Lung (tissue), 12 donors: ENCODE measurements around the gene MCF2L2. TPM values are rescaled to one million over a fixed set of nuclear protein-coding genes. Genes with fewer than 3 reads are reported as not detected.

Experiments
- ATAC-seq: fragments of 200-7000 bp; cut with Tn5 transposase; one replicate; pipeline ENCODE4 v1.9.1; 2020; ENCODE audit warnings: moderate number of reproducible peaks; ENCODE audit not compliant: insufficient read depth, low FRiP score
- DNase-seq, 3 donors: peaks; one replicate each; pipeline ENCODE4 v3.0.0-alpha.2; 2013 to 2017
- H3K27ac ChIP-seq, 2 donors: one replicate each; pipeline ENCODE4 v1.5.1; 2013; ENCODE audit warnings: mild to moderate bottlenecking in 2 of 2, moderate library complexity in 2 of 2, control low read depth in 1 of 2, inconsistent platforms in 1 of 2, low read depth in 1 of 2, low read length in 1 of 2
- H3K27me3 ChIP-seq, 3 donors: one replicate each; pipeline ENCODE4 v1.5.1; 2013; ENCODE audit warnings: low read length in 2 of 3; ENCODE audit not compliant: control insufficient read depth in 3 of 3, insufficient read depth in 3 of 3
- H3K36me3 ChIP-seq, 4 donors: one replicate each; pipeline ENCODE4 v1.5.1; 2013; ENCODE audit warnings: low read length in 4 of 4, mild to moderate bottlenecking in 1 of 4, moderate library complexity in 1 of 4; ENCODE audit not compliant: control insufficient read depth in 4 of 4, insufficient read depth in 4 of 4
- H3K4me1 ChIP-seq, 5 donors: one replicate each; pipeline ENCODE4 v1.5.1; 2013; ENCODE audit warnings: low read length in 5 of 5, mild to moderate bottlenecking in 2 of 5, moderate library complexity in 1 of 5; ENCODE audit not compliant: control insufficient read depth in 5 of 5, insufficient read depth in 5 of 5
- H3K4me3 ChIP-seq: one replicate; pipeline ENCODE4 v1.5.1; 2013; ENCODE audit warnings: mild to moderate bottlenecking, control low read depth, moderate library complexity
- H3K9ac ChIP-seq, 2 donors: one replicate each; pipeline ENCODE4 v1.5.1; 2013; ENCODE audit warnings: low read length in 2 of 2, control low read depth in 1 of 2; ENCODE audit not compliant: insufficient read depth in 1 of 2
- H3K9me3 ChIP-seq, 4 donors: one replicate each; pipeline ENCODE4 v1.5.1; 2013; ENCODE audit warnings: low read length in 3 of 4, mild to moderate bottlenecking in 1 of 4, moderate library complexity in 1 of 4; ENCODE audit not compliant: control insufficient read depth in 4 of 4, insufficient read depth in 3 of 4
- CTCF ChIP-seq: IDR thresholded peaks from 2 replicates; pipeline ENCODE4 v1.5.1; 2012; ENCODE audit warnings: mild to moderate bottlenecking; ENCODE audit errors: control extremely low read depth, extremely low read depth
- WGBS, 2 donors: extraction: QIAGEN DNeasy Blood & Tissue Kit; methylation state at CpG; one replicate each; pipeline ENCODE4 v1.1.7; 2013; 5-methylcytosine and 5-hydroxymethylcytosine counted together
- polyA plus RNA-seq, 2 donors: library from polyadenylated mRNA; stranded (reverse); fragments of 200-250 nt; gene quantifications; one replicate each; pipeline ENCODE4 v1.2.1, GENCODE V29; 2013
- total RNA-seq, 2 donors: library from RNA; depleted of rRNA in 1 of 2; stranded (reverse); fragments of >200 nt in 1 of 2; gene quantifications; one replicate each; pipeline ENCODE4 v1.2.1, GENCODE V29; 2014 to 2021
- donor health status: control.
- donor health status: control.
- donor health status: Bipolar disorder and iron deficiency.
- donor health status: healthy.
- donor health status: DM: yes; HTN: yes; CAD: no.

The MCF2L2 gene
- total and polyA plus RNA-seq, 4 donors: 0.26 to 1.7 (median 1.0) TPM

GRCh38 chr3:183338520-183338919, 89.9 kb downstream of the MCF2L2 start:
- H3K9ac ChIP-seq: no peak overlapping the region
- no peak for TF ChIP-seq CTCF

GRCh38 chr3:183332487-183332886, 95.9 kb downstream of the MCF2L2 start:
- no peak for ATAC-seq
- Histone ChIP-seq H3K4me1 (no peaks in the 10 kb centered on the region), H3K27me3 (no peaks in the 10 kb centered on the region), H3K9me3 (no peaks in the 10 kb centered on the region), H3K4me3 (no peak overlapping the region), H3K36me3 (no peaks in the 10 kb centered on the region), H3K27ac (no peak overlapping the region), H3K9ac (no peak overlapping the region)
- no peak for TF ChIP-seq CTCF
- DNase-seq: no peak
- 82 to 88% methylated on average over 8 of the region's 8 CpGs for WGBS, 2 donors

More at GRCh38 chr3:183338520-183338919, 89.9 kb downstream of the MCF2L2 start:
- no peak for DNase-seq
- Histone ChIP-seq H3K27me3 (no peaks in the 10 kb centered on the region), H3K27ac (no peak overlapping the region), H3K4me1 (no peaks in the 10 kb centered on the region), H3K4me3 (no peak overlapping the region), H3K36me3 (no peaks in the 10 kb centered on the region), H3K9me3 (no peaks in the 10 kb centered on the region)
- ATAC-seq: no peak
- 90 to 98% methylated on average over 7 of the region's 7 CpGs for WGBS, 2 donors

- no peaks in the 10 kb centered on the region for H3K36me3 ChIP-seq
- WGBS, 2 donors: 44 to 71% methylated on average over 3 of the region's 3 CpGs
- TF ChIP-seq CTCF: no peak
- H3K4me3 ChIP-seq: no peak overlapping the region
- DNase-seq (no peak), ATAC-seq (no peak)
- no peaks in the 10 kb centered on the region for H3K27me3 ChIP-seq
- no peak overlapping the region for H3K27ac ChIP-seq
- H3K9ac ChIP-seq: no peak overlapping the region
- H3K4me1 ChIP-seq: no peaks in the 10 kb centered on the region
- no peaks in the 10 kb centered on the region for H3K9me3 ChIP-seq
These were observed 96.9 kb downstream of the MCF2L2 start for GRCh38 chr3:183331498-183331897.

- Histone ChIP-seq H3K9me3 (no peaks in the 10 kb centered on the region), H3K9ac (no peak overlapping the region), H3K27me3 (no peaks in the 10 kb centered on the region), H3K4me3 (no peak overlapping the region), H3K36me3 (no peaks in the 10 kb centered on the region), H3K27ac (no peak overlapping the region), H3K4me1 (no peaks in the 10 kb centered on the region)
- ATAC-seq (no peak), DNase-seq (no peak)
- no peak for TF ChIP-seq CTCF
- 86 to 88% methylated on average over 3 of the region's 3 CpGs for WGBS, 2 donors
These were observed 97.5 kb downstream of the MCF2L2 start for GRCh38 chr3:183330881-183331280.
